Naive thymus-derived CD8-positive, alpha-beta T cell (primary cell): Measurements from ENCODE around the gene TMEM242. TPM values are rescaled to one million over a fixed set of nuclear protein-coding genes. Genes with fewer than 3 reads are reported as not detected.
"Not testable (repeated sequence)": the region's sequence is repeated elsewhere in the genome, so short reads cannot be mapped to it uniquely, and the experiment has no call there.

Source experiments
- ATAC-seq, 2 donors: fragments of 150-1000 bp; cut with Tn5 transposase in 1 of 2; sonication (Bioruptor Pico), chemical (Tn5 transposase) in 1 of 2; 1 replicate in 1 of 2; 2 replicates in 1 of 2; pipeline ENCODE4 v1.10.0; 2021; ENCODE audit warnings: mild to moderate bottlenecking in 2 of 2, moderate library complexity in 2 of 2
- POLR2A ChIA-PET: fragments of 350-600 bp; sonication (Branson Sonifier 250); formaldehyde crosslinking; loops from one replicate; lab custom pipeline; 2021; ENCODE audit warnings: antibody characterized with exemption; lab: Charles Lee
- DNase-seq, 10 donors: peaks; one replicate each; pipeline versions ENCODE4 v3.0.0 to v3.0.0-alpha.2; 2020 to 2022
- H3K27ac Mint-ChIP-seq, 10 donors: one replicate each; pipeline ENCODE4 v1.8.0; 2020 to 2022; ENCODE audit warnings: mild to moderate bottlenecking in 10 of 10, mixed read lengths in 10 of 10, moderate library complexity in 4 of 10, inconsistent platforms in 1 of 10
- H3K27me3 Mint-ChIP-seq, 5 donors: one replicate each; pipeline ENCODE4 v1.8.0; 2021 to 2022; ENCODE audit warnings: mixed read lengths in 5 of 5
- H3K36me3 Mint-ChIP-seq, 3 donors: one replicate each; pipeline ENCODE4 v1.8.0; 2020 to 2022; ENCODE audit warnings: mixed read lengths in 3 of 3, mild to moderate bottlenecking in 2 of 3, inconsistent platforms in 1 of 3
- H3K4me1 Mint-ChIP-seq, 4 donors: one replicate each; pipeline ENCODE4 v1.8.0; 2021 to 2022; ENCODE audit warnings: mixed read lengths in 4 of 4
- H3K4me3 Mint-ChIP-seq, 10 donors: one replicate each; pipeline ENCODE4 v1.8.0; 2020 to 2022; ENCODE audit warnings: mild to moderate bottlenecking in 10 of 10, mixed read lengths in 10 of 10, moderate library complexity in 6 of 10, inconsistent platforms in 1 of 10
- H3K9me3 Mint-ChIP-seq, 9 donors: one replicate each; pipeline ENCODE4 v1.8.0; 2020 to 2022; ENCODE audit warnings: mixed read lengths in 9 of 9, mild to moderate bottlenecking in 3 of 9, inconsistent platforms in 1 of 9, moderate library complexity in 1 of 9
- polyA plus RNA-seq, 3 donors: library from polyadenylated mRNA; unstranded; fragments of 300-500 nt; fragmentation: Illumina TruSeq; gene quantifications; one replicate each; pipeline ENCODE4 v1.2.3, GENCODE V29; 2021
- total RNA-seq, 8 experiments: library from RNA in 2 of 8; stranded (reverse) in 2 of 8; gene quantifications; one replicate each; pipeline ENCODE4 v1.2.3 and lab custom pipeline; 2021 to 2026

The TMEM242 gene
- total and polyA plus RNA-seq, 5 experiments from 2014 or later: 9.5 to 14.4 (median 13.0) TPM

GRCh38 chr6:157337276-157337675 is 14.0 kb upstream of the TMEM242 start:
- H3K27me3 Mint-ChIP-seq: peaks cover 20 to 65% (median 40%) of the 10 kb centered on the region in 5 donors
- POLR2A ChIA-PET, DNase-seq, ATAC-seq, H3K36me3 Mint-ChIP-seq, H3K9me3 Mint-ChIP-seq, H3K4me1 Mint-ChIP-seq, H3K27ac Mint-ChIP-seq, H3K4me3 Mint-ChIP-seq: not testable (repeated sequence)

DNA sequence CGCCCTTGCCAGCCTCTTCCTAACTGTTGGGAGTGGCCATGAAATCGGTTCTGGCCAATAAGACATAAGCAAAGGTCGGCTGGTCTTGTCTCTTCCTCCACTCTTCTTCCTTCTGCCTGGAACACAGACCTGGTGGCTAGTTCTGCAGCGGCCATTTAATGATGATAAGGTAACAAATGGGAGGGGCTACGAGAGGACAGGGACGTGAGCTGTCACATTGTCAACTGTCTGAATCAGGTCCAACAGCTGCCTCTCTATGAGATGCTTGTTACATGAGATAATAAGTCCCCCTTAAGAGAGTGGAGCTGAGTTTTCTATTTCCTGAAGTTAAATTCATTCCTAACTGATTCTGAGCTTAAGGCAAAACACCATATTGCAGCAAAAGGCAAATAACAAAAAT is 12.5 kb upstream of the TMEM242 start:
- H3K27me3 Mint-ChIP-seq: peaks cover 13 to 59% (median 35%) of the 10 kb centered on the region in 5 donors
- ATAC-seq (no peak), DNase-seq (no peak)
- H3K4me1 Mint-ChIP-seq: no peaks in the 10 kb centered on the region
- POLR2A ChIA-PET: no interaction called here
- H3K36me3 Mint-ChIP-seq: no peaks in the 10 kb centered on the region
- H3K9me3 Mint-ChIP-seq: no peaks in the 10 kb centered on the region
- no peak overlapping the region for H3K27ac Mint-ChIP-seq
- no peak overlapping the region for H3K4me3 Mint-ChIP-seq

DNA sequence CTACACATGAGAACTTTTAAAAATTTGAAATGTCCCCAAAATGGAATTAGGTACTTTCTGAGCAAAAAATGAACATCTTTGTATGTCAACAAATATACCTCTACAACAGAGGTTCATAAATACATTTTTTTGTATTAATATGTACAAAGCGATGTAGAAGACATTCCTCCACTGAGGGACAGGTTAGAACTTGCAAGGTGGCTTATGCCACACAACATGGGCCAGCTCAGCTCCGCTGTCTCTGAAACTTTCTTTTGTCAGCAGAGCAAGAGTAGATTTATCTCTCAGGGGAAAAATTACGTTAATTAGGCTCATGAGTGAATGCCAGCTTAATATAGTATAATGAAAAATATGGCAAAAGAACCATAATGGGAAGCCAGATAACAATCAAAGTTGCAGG is 10.6 kb upstream of the TMEM242 start:
- Mint-ChIP-seq H3K9me3 (no peaks in the 10 kb centered on the region), H3K4me3 (no peak overlapping the region), H3K27me3 (peaks cover 12 to 55% (median 39%) of the 10 kb centered on the region in 5 donors), H3K4me1 (no peaks in the 10 kb centered on the region), H3K36me3 (no peaks in the 10 kb centered on the region), H3K27ac (no peak overlapping the region)
- DNase-seq (no peak), ATAC-seq (no peak)
- POLR2A ChIA-PET: interaction anchor here (0.6 kb wide), 1 partner anchor 327 kb away, joined by 3 read pairs; no protein-coding TSS in a partner anchor

- no peaks in the 10 kb centered on the region for H3K9me3 Mint-ChIP-seq
- POLR2A ChIA-PET: interaction anchor here (0.6 kb wide), 1 partner anchor 327 kb away, joined by 3 read pairs; no protein-coding TSS in a partner anchor
- ATAC-seq: no peak
Observed at GRCh38 chr6:157333537-157333936, 10.2 kb upstream of the TMEM242 start.

GRCh38 chr6:157332813-157333212 is 9.5 kb upstream of the TMEM242 start:
- Mint-ChIP-seq H3K4me3 (no peak overlapping the region), H3K9me3 (no peaks in the 10 kb centered on the region), H3K4me1 (no peaks in the 10 kb centered on the region), H3K27me3 (peaks cover 13 to 63% (median 42%) of the 10 kb centered on the region in 5 donors), H3K36me3 (no peaks in the 10 kb centered on the region), H3K27ac (no peak overlapping the region)
- DNase-seq (no peak), ATAC-seq (no peak)
- POLR2A ChIA-PET: no interaction called here

More at GRCh38 chr6:157333537-157333936, 10.2 kb upstream of the TMEM242 start:
- Mint-ChIP-seq H3K27me3 (peaks cover 12 to 57% (median 39%) of the 10 kb centered on the region in 5 donors), H3K27ac (no peak overlapping the region), H3K4me3 (no peak overlapping the region), H3K4me1 (no peaks in the 10 kb centered on the region), H3K36me3 (no peaks in the 10 kb centered on the region)
- no peak for DNase-seq

DNA sequence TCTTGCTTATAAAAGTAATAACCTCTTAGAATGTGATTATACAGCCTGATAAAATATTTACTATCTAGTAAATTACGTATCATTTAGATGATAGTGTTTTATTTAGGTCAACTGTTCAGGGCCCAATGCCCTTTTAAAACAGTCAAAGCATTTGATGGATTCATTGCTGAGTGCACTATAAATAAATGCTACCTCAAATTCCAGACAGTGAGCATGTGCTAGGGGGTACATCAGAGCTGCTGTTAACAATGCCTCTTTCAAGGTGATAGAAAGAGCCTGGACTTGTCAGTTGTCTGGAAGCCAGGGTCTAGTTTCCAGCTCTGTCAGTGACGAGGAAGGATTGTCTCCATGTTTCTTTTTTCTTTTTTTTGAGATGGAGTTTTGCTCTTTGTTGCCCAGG is 7.5 kb upstream of the TMEM242 start:
- DNase-seq (no peak), ATAC-seq (no peak)
- Mint-ChIP-seq H3K4me1 (no peaks in the 10 kb centered on the region), H3K4me3 (no peak overlapping the region), H3K9me3 (no peaks in the 10 kb centered on the region), H3K27me3 (peaks cover 13 to 68% (median 30%) of the 10 kb centered on the region in 5 donors), H3K36me3 (no peaks in the 10 kb centered on the region), H3K27ac (no peak overlapping the region)
- POLR2A ChIA-PET: no interaction called here

DNA sequence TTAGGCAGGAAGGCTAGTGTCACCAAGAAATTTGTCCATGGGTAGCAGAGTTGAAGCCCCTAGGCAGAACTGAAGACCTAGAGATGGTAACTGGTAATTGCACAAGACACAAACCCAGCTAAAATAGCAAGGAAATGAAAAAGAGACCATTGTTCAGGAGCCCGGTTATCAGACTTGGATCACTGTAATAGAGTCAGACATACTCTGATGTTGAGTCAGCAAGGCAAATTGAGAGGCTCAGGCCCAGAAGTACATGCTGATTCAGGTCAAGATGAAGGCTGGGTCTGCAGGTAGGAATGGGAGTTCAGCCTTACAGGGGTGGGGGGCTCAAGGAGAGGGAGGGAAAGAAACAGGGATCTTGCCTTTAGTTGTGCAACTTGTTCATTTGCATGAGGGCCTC is 6.5 kb upstream of the TMEM242 start:
- Mint-ChIP-seq H3K4me1 (no peaks in the 10 kb centered on the region), H3K9me3 (no peaks in the 10 kb centered on the region), H3K36me3 (no peaks in the 10 kb centered on the region), H3K4me3 (no peak overlapping the region), H3K27me3 (peaks cover 9 to 58% (median 26%) of the 10 kb centered on the region in 5 donors), H3K27ac (no peak overlapping the region)
- POLR2A ChIA-PET: no interaction called here
- DNase-seq (no peak), ATAC-seq (no peak)

DNA sequence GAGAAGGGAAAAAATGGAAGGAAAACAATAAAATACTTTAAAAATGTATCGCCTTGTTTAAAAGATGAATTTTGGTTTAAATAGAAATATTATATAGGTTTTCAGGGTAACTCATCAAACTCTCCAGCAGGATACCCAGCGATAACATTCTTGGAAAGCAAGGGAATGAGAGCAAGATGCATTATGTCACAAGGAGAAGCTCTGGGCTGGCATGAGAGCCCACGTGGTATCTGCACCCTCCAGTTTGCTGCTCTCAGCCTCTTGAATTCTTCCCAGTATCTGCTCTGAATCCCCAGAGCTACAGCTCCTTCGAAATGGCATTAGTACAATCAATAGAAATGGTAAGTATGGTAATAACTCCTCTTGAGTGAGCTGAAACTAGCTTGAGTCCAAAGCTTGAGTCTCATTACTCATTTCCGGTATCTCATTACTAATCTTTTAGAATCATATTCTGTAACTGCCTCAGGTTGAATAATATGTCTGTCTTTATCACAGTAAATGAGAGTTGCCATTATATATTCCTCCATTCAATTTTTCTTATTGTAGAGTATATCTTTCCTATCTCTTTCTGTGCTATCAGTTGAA is 4.9 kb upstream of the TMEM242 start:
- ATAC-seq (no peak), DNase-seq (no peak)
- POLR2A ChIA-PET: no interaction called here
- Mint-ChIP-seq H3K9me3 (no peaks in the 10 kb centered on the region), H3K36me3 (no peaks in the 10 kb centered on the region), H3K4me1 (peaks cover 4 to 11% (median 7%) of the 10 kb centered on the region in 4 donors), H3K27me3 (peaks cover 6 to 49% (median 19%) of the 10 kb centered on the region in 5 donors), H3K27ac (no peak overlapping the region), H3K4me3 (no peak overlapping the region)

DNA sequence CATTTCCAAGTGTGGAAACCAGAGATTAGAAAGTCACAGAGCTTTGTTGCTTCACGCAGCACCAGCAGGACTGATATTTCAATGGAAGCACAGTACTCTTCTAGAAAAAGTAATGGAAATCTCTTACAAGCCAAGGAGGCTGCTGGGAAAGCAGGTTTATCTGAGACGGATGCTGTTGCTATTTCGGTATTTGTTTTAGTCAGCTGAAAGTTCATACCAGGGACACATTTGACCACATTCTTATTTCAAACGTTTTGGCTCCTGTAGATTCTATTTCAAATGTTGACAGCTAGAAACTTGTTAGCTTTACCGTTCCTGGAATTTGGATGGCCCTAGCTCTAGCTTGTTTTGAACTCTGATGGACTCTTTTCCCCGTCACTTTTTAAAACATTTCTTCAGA is 3.7 kb upstream of the TMEM242 start:
- POLR2A ChIA-PET: no interaction called here
- DNase-seq: no peak
- no peak overlapping the region for H3K4me3 Mint-ChIP-seq

DNA sequence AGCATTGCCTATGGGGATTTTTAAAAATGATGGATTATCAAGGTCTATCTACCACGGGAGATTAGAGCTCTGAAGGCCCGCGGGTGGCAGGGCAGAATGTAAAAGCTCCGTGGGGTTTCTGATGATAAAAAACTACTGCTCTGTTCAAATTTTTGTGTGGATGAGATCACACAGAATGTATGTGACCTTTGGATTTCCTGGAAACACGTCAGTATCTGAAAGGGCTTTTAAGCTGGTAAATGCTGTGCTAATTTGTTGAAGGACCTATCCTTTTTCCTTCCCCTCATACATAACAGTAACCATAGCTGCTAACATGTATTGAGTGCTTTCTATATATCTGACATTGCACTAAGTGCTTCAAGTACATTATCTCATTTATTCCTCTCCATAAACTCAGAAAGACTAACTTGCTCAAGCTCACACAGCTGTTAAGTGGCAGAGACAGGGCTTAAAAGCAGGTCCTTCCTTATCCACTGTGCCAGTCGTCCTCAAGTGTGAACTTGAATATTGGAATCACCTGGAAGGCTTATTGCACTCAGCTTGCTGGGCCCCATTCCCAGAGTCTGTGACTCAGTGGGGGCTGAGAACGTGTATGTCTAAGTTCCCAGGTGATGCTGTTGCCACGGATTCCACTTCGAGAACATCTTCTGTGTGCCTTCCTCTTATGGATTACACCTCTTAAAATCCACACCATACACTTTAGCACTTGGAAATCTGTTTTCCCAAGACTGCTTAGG is 1.9 kb upstream of the TMEM242 start:
- Mint-ChIP-seq H3K4me1 (peaks cover 6 to 26% (median 18%) of the 10 kb centered on the region in 4 donors), H3K27ac (no peak overlapping the region), H3K9me3 (no peaks in the 10 kb centered on the region), H3K36me3 (peaks cover 0 to 4% (median 0%) of the 10 kb centered on the region in 3 donors), H3K4me3 (peak overlapping the region in 8 of 10 donors; percentile 2 to 65 (median 41)), H3K27me3 (peaks cover 2 to 31% (median 12%) of the 10 kb centered on the region in 5 donors)
- DNase-seq (no peak), ATAC-seq (no peak)
- POLR2A ChIA-PET: interaction anchor here (1.4 to 3.8 kb wide), 2 partner anchors 10 to 55 kb away, joined by 3 to 26 read pairs; no protein-coding TSS in a partner anchor

More for the DNA sequence above, 3.7 kb upstream of the TMEM242 start:
- Mint-ChIP-seq H3K27ac (no peak overlapping the region), H3K4me1 (peaks cover 6 to 21% (median 15%) of the 10 kb centered on the region in 4 donors), H3K9me3 (no peaks in the 10 kb centered on the region), H3K36me3 (no peaks in the 10 kb centered on the region), H3K27me3 (peaks cover 2 to 39% (median 12%) of the 10 kb centered on the region in 5 donors)
- no peak for ATAC-seq

DNA sequence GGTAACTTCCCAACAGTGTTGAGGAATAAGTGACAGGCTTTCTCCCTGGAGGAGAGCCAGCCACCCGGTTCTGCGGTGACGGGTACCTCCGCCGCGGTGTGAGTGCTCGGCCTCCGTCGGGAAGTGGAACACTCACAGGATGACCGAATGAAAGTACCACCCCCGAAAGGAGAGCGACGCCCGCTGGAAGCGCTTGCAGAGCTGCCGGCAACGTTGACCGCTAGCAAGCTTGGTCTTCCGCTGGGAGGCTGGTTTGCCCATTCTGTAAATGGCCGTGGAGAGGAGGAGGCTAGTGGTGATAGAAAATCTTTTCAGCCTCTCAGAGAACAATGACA is 614 bp upstream of the TMEM242 start:
- DNase-seq: peak in 3 of 10 donors; percentile 10 to 22 (median 19)
- POLR2A ChIA-PET: interaction anchor here (0.5 to 3.8 kb wide), 3 partner anchors 56 to 561 kb away, joined by 3 to 26 read pairs (median 4); no protein-coding TSS in a partner anchor
- peaks cover 0 to 19% (median 5%) of the 10 kb centered on the region in 5 donors for H3K27me3 Mint-ChIP-seq
- peak; percentile 20 to 21 for ATAC-seq
- H3K27ac Mint-ChIP-seq: peak overlapping the region in 9 of 10 donors; percentile 85 to 95 (median 93)
- peaks cover 6 to 26% (median 18%) of the 10 kb centered on the region in 4 donors for H3K4me1 Mint-ChIP-seq
- H3K9me3 Mint-ChIP-seq: no peaks in the 10 kb centered on the region
- H3K36me3 Mint-ChIP-seq: peaks cover 0 to 10% (median 0%) of the 10 kb centered on the region in 3 donors
- peak overlapping the region; percentile 92 to 98 (median 96) for H3K4me3 Mint-ChIP-seq

DNA sequence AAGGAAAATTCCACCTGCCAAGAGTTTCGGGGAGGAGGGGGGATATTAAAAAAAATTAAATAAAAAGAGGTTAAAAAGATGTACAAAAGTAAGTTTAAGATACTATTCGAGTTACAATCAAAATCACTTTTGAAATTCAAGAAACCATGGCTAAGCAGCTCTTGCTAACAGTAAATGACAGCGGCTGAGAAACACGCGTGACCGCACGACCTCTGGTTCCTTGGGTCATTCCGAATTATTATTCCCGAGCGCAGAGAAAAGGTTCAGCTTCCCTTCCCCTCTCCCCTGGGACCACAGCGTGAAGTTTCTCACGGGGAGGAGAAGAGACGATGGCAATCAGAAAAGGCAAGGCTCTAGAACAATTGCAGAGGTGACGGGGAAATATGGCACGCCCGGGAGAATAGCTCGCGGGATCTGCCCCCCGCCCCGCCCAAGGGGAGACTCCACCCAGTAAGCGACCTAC is 496 bp downstream of the TMEM242 start:
- POLR2A ChIA-PET: interaction anchor here (0.7 to 3.8 kb wide), 6 partner anchors 46 to 571 kb away, joined by 3 to 26 read pairs (median 3); no protein-coding TSS in a partner anchor
- H3K36me3 Mint-ChIP-seq: peaks cover 0 to 19% (median 0%) of the 10 kb centered on the region in 3 donors
- H3K9me3 Mint-ChIP-seq: no peaks in the 10 kb centered on the region
- ATAC-seq: no peak
- peak in 4 of 10 donors; percentile 45 to 68 (median 54) for DNase-seq
- peak overlapping the region; percentile 92 to 98 (median 96) for H3K4me3 Mint-ChIP-seq
- H3K27me3 Mint-ChIP-seq: peaks cover 0 to 12% (median 4%) of the 10 kb centered on the region in 5 donors
- peaks cover 6 to 26% (median 18%) of the 10 kb centered on the region in 4 donors for H3K4me1 Mint-ChIP-seq
- peak overlapping the region; percentile 85 to 95 (median 92) for H3K27ac Mint-ChIP-seq
